SK-N-SH (cell line): Measurements from ENCODE around the gene ITGB5. TPM values are rescaled to one million over a fixed set of nuclear protein-coding genes. Genes with fewer than 3 reads are reported as not detected.
A peak's percentile ranks its signal among the peaks of the same experiment; 100 is the strongest.

Experiments used
- CTCF ChIA-PET: fragments of 300-600, 350-600 bp; formaldehyde crosslinking; extraction: SDS; loops from one replicate; lab custom pipeline; 2021; lab: Yijun Ruan, JAX
- POLR2A ChIA-PET: fragments of 350-600 bp; sonication (Branson Sonifier 250); formaldehyde crosslinking; extraction: SDS; loops from one replicate; lab custom pipeline; 2020; ENCODE audit warnings: antibody characterized with exemption, inconsistent platforms; lab: Yijun Ruan, JAX
- DNase-seq: peaks from one replicate; pipeline ENCODE4 v3.0.0; 2012
- H2AFZ ChIP-seq: fragments of 200-600 bp; sonication (generic); 2 replicates; pipeline ENCODE4 v1.8.1; 2016; ENCODE audit warnings: antibody characterized with exemption, mild to moderate bottlenecking, low read depth
- H3F3A ChIP-seq: fragments of 200-600 bp; sonication (generic); replicated peaks from 2 replicates; pipeline ENCODE3; 2016; ENCODE audit warnings: antibody characterized with exemption, mild to moderate bottlenecking; ENCODE audit not compliant: insufficient read depth
- H3K27ac ChIP-seq, 2 experiments: fragments of 200-500 bp in 1 of 2; fragments of 200-600 bp in 1 of 2; sonication (Bioruptor generic) in 1 of 2; sonication (generic), shearing (Covaris generic) in 1 of 2; 2 replicates each; pipeline versions ENCODE4 v1.5.1 to v1.6.1; 2014 to 2016; ENCODE audit warnings: low read depth in 2 of 2, inconsistent platforms in 1 of 2, low read length in 1 of 2, mild to moderate bottlenecking in 1 of 2, mixed read lengths in 1 of 2
- H3K27me3 ChIP-seq: fragments of 200-600 bp; sonication (generic), shearing (Covaris generic); 2 replicates; pipeline ENCODE4 v1.6.1; 2016; ENCODE audit warnings: mixed run types; ENCODE audit not compliant: insufficient read depth
- H3K36me3 ChIP-seq, 2 experiments: fragments of 200-500 bp in 1 of 2; fragments of 200-600 bp in 1 of 2; sonication (Bioruptor generic) in 1 of 2; sonication (generic) in 1 of 2; replicated peaks in 1 of 2; 2 replicates each; pipeline versions ENCODE3 to v1.5.1; 2014 to 2016; ENCODE audit warnings: low read length in 1 of 2, mild to moderate bottlenecking in 1 of 2; ENCODE audit not compliant: insufficient read depth in 2 of 2, control insufficient read depth in 1 of 2
- H3K4me1 ChIP-seq, 2 experiments: fragments of 200-500 bp in 1 of 2; fragments of 200-600 bp in 1 of 2; sonication (Bioruptor generic) in 1 of 2; sonication (generic), shearing (Covaris generic) in 1 of 2; 2 replicates each; pipeline versions ENCODE4 v1.5.1 to v1.6.1; 2014 to 2016; ENCODE audit warnings: low read depth in 1 of 2, low read length in 1 of 2, mixed run types in 1 of 2; ENCODE audit not compliant: insufficient read depth in 2 of 2, control insufficient read depth in 1 of 2
- H3K4me2 ChIP-seq: fragments of 200-600 bp; sonication (generic), shearing (Covaris generic); 2 replicates; pipeline ENCODE4 v1.6.1; 2017; ENCODE audit warnings: mixed run types
- H3K4me3 ChIP-seq, 2 experiments: fragments of 200-500 bp in 1 of 2; fragments of 200-600 bp in 1 of 2; sonication (Bioruptor generic) in 1 of 2; sonication (generic), shearing (Covaris generic) in 1 of 2; 2 replicates each; pipeline versions ENCODE4 v1.5.1 to v1.8.1; 2014 to 2016; ENCODE audit warnings: low read depth in 2 of 2, inconsistent platforms in 1 of 2, low read length in 1 of 2, mild to moderate bottlenecking in 1 of 2, mixed read lengths in 1 of 2, moderate library complexity in 1 of 2
- H3K79me2 ChIP-seq: fragments of 200-600 bp; sonication (generic); 2 replicates; pipeline ENCODE4 v1.8.1; 2017; ENCODE audit warnings: mild to moderate bottlenecking; ENCODE audit not compliant: insufficient read depth
- H3K9ac ChIP-seq: fragments of 200-600 bp; sonication (generic); 2 replicates; pipeline ENCODE4 v1.6.1; 2017; ENCODE audit warnings: mixed run types
- H3K9me2 ChIP-seq: fragments of 200-600 bp; sonication (generic); 2 replicates; pipeline ENCODE4 v1.6.1; 2017; ENCODE audit warnings: mixed run types
- H3K9me3 ChIP-seq: fragments of 200-600 bp; sonication (generic); 2 replicates; pipeline ENCODE4 v1.6.1; 2017; ENCODE audit warnings: mixed run types, mild to moderate bottlenecking, moderate library complexity
- H4K20me1 ChIP-seq: fragments of 200-600 bp; sonication (generic); 2 replicates; pipeline ENCODE4 v1.6.1; 2017; ENCODE audit warnings: mild to moderate bottlenecking, mixed run types; ENCODE audit not compliant: insufficient read depth
- ELF1 ChIP-seq: IDR thresholded peaks from 2 replicates; pipeline ENCODE4 v1.4.0; 2012
- JUND ChIP-seq: IDR thresholded peaks from 2 replicates; pipeline ENCODE4 v1.4.0; 2012
- MEF2A ChIP-seq: IDR thresholded peaks from 2 replicates; pipeline ENCODE4 v1.4.0; 2012; ENCODE audit warnings: low read depth, borderline replicate concordance
- MXI1 ChIP-seq: IDR thresholded peaks from 2 replicates; pipeline ENCODE4 v1.6.1; 2012; ENCODE audit warnings: mild to moderate bottlenecking, low read depth, low read length, improper control_type of control experiment
- RAD21 ChIP-seq: IDR thresholded peaks from 2 replicates; pipeline ENCODE4 v1.6.1; 2012; ENCODE audit warnings: mild to moderate bottlenecking, low read length
- RXRA ChIP-seq: IDR thresholded peaks from 2 replicates; pipeline ENCODE4 v1.4.0; 2012; ENCODE audit warnings: low read depth, mild to moderate bottlenecking, borderline replicate concordance
- TAF1 ChIP-seq: IDR thresholded peaks from 2 replicates; pipeline ENCODE4 v1.6.1; 2012; ENCODE audit warnings: low read depth, mild to moderate bottlenecking, low read length, moderate library complexity, borderline replicate concordance
- TEAD4 ChIP-seq: IDR thresholded peaks from 2 replicates; pipeline ENCODE4 v1.4.0; 2012; ENCODE audit warnings: mild to moderate bottlenecking, borderline replicate concordance; ENCODE audit not compliant: insufficient read depth
- YY1 ChIP-seq: IDR thresholded peaks from 2 replicates; pipeline ENCODE4 v1.4.0; 2012; ENCODE audit warnings: low read depth, mild to moderate bottlenecking
- WGBS: methylation state at CpG from one replicate; pipeline ENCODE4 v1.1.6; 2017; ENCODE audit warnings: low lambda C conversion rate; 5-methylcytosine and 5-hydroxymethylcytosine counted together
- polyA plus RNA-seq, 3 experiments: library from polyadenylated mRNA; depleted of rRNA; stranded (reverse); fragments of >200 nt; gene quantifications; 2 replicates each; pipeline ENCODE4 v1.2.3, GENCODE V29; 2012
- TF ChIP-seq, protein P1 (sequence below): fragments of 150-350 bp; IDR thresholded peaks from 2 replicates; pipeline ENCODE4 v1.6.1; 2016; ENCODE audit warnings: mild to moderate bottlenecking, low read depth, low read length
- TF ChIP-seq, protein P2 (sequence below): IDR thresholded peaks from 2 replicates; pipeline ENCODE4; 2012
- TF ChIP-seq, protein P3 (sequence below): IDR thresholded peaks from 2 replicates; pipeline ENCODE4 v1.4.0; 2012; ENCODE audit warnings: low read depth
- TF ChIP-seq, protein P4 (sequence below): IDR thresholded peaks from 2 replicates; pipeline ENCODE4 v1.4.0; 2012; ENCODE audit warnings: low read depth, borderline replicate concordance

The ITGB5 gene
- polyA plus RNA-seq, 1 of the 3 experiments (the other 2 are of a cell fraction), result 481 TPM

DNA sequence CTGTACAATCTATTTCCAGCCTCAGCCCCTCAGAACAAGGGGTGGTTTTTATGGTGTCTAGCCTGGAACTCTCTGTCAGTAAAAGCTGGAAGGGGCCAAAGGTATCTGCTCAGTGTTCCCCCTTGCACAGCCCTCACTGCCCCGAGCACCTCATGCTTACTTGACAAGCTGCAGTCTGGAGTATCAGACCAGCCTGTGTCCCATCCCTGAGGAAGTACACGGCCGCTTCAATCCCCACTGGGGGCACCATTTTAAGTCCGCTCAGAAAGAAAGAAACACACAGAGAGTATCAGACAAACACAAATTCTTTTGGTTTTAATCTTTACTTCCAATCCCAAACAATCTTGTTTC, 124.5 kb downstream of the ITGB5 start:
- Histone ChIP-seq H3K27me3 (no peaks in the 10 kb centered on the region), H2AFZ (no peak overlapping the region), H3K36me3 (peaks cover 25 to 54% of the 10 kb centered on the region in 2 experiments), H3F3A (peaks cover 16% of the 10 kb centered on the region), H3K4me2 (no peak overlapping the region), H3K79me2 (no peaks in the 10 kb centered on the region), H3K27ac (peak overlapping the region in 1 of 2 experiments; percentile 74; a peak in 2 of 4 replicates), H3K4me3 (no peak overlapping the region), H3K9me3 (no peaks in the 10 kb centered on the region), H3K9me2 (no peaks in the 10 kb centered on the region)
- POLR2A ChIA-PET, result interaction anchor here (0.6 kb wide), 2 partner anchors 133 to 139 kb away, joined by 3 to 4 read pairs; no protein-coding TSS in a partner anchor
- CTCF ChIA-PET, result interaction anchor here (1.9 to 15.4 kb wide), 13 partner anchors 7 to 223 kb away, joined by 5 to 332 read pairs (median 14); no protein-coding TSS in a partner anchor
- no peak for DNase-seq
- TF ChIP-seq TEAD4, result no peak
- TF ChIP-seq ELF1, result no peak
- TF ChIP-seq, protein P1, sequence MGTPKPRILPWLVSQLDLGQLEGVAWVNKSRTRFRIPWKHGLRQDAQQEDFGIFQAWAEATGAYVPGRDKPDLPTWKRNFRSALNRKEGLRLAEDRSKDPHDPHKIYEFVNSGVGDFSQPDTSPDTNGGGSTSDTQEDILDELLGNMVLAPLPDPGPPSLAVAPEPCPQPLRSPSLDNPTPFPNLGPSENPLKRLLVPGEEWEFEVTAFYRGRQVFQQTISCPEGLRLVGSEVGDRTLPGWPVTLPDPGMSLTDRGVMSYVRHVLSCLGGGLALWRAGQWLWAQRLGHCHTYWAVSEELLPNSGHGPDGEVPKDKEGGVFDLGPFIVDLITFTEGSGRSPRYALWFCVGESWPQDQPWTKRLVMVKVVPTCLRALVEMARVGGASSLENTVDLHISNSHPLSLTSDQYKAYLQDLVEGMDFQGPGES, result no peak
- TF ChIP-seq MXI1, result no peak
- no peak for TF ChIP-seq JUND
- TF ChIP-seq YY1, result no peak
- no peak for TF ChIP-seq RXRA
- TF ChIP-seq, all 33 proteins: peak for 0
- WGBS, result 90% methylated on average over 4 of the region's 4 CpGs
- H3K4me1 ChIP-seq, result peaks cover 9 to 55% of the 10 kb centered on the region in 2 experiments; a peak in 3 of 4 replicates
- H4K20me1 ChIP-seq, result no peaks in the 10 kb centered on the region
- H3K9ac ChIP-seq, result no peak overlapping the region

DNA sequence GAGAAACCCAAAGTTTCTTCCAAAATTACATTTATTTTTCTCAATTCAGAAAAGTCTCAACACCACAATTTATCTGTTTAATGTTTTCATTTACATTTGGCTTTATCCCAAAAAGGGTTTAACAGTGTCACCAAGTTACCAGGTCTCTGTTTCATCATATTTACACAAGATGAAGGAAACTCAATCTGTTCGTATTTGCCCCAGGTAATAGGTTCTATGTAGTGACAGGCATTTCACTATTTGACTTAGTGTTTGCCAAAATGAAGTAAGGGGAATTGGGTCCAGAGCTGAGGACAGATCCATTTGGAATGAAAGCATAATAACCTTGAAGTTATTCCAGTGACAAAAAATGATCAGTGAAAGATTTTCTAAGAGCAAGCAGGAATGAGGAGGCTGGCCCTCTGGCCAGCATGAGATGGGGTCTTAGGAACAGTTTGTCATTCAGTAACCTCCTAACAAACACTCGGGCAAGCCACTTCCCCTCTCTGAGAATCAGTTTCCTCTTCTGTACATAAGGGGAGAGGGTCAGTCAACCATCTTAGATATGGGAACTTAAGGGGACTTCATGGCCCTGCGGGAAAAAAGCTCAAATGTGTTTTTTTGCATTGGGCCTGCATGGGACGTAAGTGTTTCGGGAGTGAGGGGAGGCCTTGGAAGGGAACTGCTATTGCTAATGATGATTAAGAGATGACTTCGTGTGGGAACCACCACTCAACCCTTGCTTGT, 125.1 kb downstream of the ITGB5 start:
- peaks cover 9 to 50% of the 10 kb centered on the region in 2 experiments; a peak in 3 of 4 replicates for H3K4me1 ChIP-seq

More for the DNA sequence above, 125.1 kb downstream of the ITGB5 start:
- H3K27me3 ChIP-seq, result no peaks in the 10 kb centered on the region
- ChIA-PET POLR2A (interaction anchor here (0.6 to 0.8 kb wide), 3 partner anchors 134 to 139 kb away, joined by 3 to 4 read pairs (median 3); no protein-coding TSS in a partner anchor), CTCF (interaction anchor here (0.8 to 15.4 kb wide), 34 partner anchors 8 to 824 kb away, joined by 3 to 332 read pairs (median 10); partner anchors contain the start of gene MUC13)
- no peak for DNase-seq
- no peaks in the 10 kb centered on the region for H3K9me2 ChIP-seq
- peaks cover 24 to 48% of the 10 kb centered on the region in 2 experiments for H3K36me3 ChIP-seq
- H3K9ac ChIP-seq, result no peak overlapping the region
- H3K4me2 ChIP-seq, result no peak overlapping the region
- no peaks in the 10 kb centered on the region for H3K79me2 ChIP-seq
- TF ChIP-seq, protein P2, sequence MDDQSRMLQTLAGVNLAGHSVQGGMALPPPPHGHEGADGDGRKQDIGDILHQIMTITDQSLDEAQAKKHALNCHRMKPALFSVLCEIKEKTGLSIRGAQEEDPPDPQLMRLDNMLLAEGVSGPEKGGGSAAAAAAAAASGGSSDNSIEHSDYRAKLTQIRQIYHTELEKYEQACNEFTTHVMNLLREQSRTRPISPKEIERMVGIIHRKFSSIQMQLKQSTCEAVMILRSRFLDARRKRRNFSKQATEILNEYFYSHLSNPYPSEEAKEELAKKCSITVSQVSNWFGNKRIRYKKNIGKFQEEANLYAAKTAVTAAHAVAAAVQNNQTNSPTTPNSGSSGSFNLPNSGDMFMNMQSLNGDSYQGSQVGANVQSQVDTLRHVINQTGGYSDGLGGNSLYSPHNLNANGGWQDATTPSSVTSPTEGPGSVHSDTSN, result no peak
- TF ChIP-seq, protein P3, sequence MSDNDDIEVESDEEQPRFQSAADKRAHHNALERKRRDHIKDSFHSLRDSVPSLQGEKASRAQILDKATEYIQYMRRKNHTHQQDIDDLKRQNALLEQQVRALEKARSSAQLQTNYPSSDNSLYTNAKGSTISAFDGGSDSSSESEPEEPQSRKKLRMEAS, result no peak
- TF ChIP-seq MEF2A, result no peak
- TF ChIP-seq, protein P4, sequence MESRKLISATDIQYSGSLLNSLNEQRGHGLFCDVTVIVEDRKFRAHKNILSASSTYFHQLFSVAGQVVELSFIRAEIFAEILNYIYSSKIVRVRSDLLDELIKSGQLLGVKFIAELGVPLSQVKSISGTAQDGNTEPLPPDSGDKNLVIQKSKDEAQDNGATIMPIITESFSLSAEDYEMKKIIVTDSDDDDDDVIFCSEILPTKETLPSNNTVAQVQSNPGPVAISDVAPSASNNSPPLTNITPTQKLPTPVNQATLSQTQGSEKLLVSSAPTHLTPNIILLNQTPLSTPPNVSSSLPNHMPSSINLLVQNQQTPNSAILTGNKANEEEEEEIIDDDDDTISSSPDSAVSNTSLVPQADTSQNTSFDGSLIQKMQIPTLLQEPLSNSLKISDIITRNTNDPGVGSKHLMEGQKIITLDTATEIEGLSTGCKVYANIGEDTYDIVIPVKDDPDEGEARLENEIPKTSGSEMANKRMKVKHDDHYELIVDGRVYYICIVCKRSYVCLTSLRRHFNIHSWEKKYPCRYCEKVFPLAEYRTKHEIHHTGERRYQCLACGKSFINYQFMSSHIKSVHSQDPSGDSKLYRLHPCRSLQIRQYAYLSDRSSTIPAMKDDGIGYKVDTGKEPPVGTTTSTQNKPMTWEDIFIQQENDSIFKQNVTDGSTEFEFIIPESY, result no peak
- TF ChIP-seq JUND, result no peak
- TF ChIP-seq RAD21, result no peak
- TF ChIP-seq MXI1, result no peak
- TF ChIP-seq TAF1, result no peak
- no peak for TF ChIP-seq ELF1
- no peak for TF ChIP-seq TEAD4
- TF ChIP-seq, all 33 proteins: peak for 0
- Histone ChIP-seq H3K27ac (peak overlapping the region; percentile 2 to 74; a peak in 3 of 4 replicates), H4K20me1 (no peaks in the 10 kb centered on the region), H2AFZ (no peak overlapping the region), H3K4me3 (no peak overlapping the region), H3F3A (peaks cover 16% of the 10 kb centered on the region), H3K9me3 (no peaks in the 10 kb centered on the region)
- WGBS, result 83% methylated on average over 6 of the region's 6 CpGs
